Karpas-422 (cell line): ENCODE data around the gene DDX10. TPM values are rescaled to one million over a fixed set of nuclear protein-coding genes. Genes with fewer than 3 reads are reported as not detected.

ENCODE experiments used
- DNase-seq: peaks from one replicate; pipeline ENCODE4 v3.0.0-alpha.2; 2015
- H2AFZ ChIP-seq: fragments of 200-600 bp; sonication (generic); 2 replicates; pipeline ENCODE4 v1.6.1; 2014; ENCODE audit warnings: antibody characterized with exemption, low read length, mixed read lengths
- H3K27ac ChIP-seq: fragments of 200-600 bp; sonication (generic); 2 replicates; pipeline ENCODE4 v1.5.1; 2014; ENCODE audit warnings: mild to moderate bottlenecking, low read length, moderate library complexity
- H3K27me3 ChIP-seq: fragments of 200-600 bp; sonication (generic); 2 replicates; pipeline ENCODE4 v1.6.1; 2014; ENCODE audit warnings: low read length, mixed read lengths
- H3K36me3 ChIP-seq: fragments of 200-600 bp; sonication (generic); 2 replicates; pipeline ENCODE4 v1.6.1; 2014; ENCODE audit warnings: low read length, mixed read lengths; ENCODE audit not compliant: insufficient read depth
- H3K4me1 ChIP-seq: fragments of 200-600 bp; sonication (generic); 2 replicates; pipeline ENCODE4 v1.6.1; 2014; ENCODE audit warnings: mild to moderate bottlenecking, low read length, mixed read lengths
- H3K4me2 ChIP-seq: fragments of 200-600 bp; sonication (generic); 2 replicates; pipeline ENCODE4 v1.6.1; 2014; ENCODE audit warnings: low read length, low read depth, mild to moderate bottlenecking; ENCODE audit not compliant: poor library complexity, severe bottlenecking
- H3K4me3 ChIP-seq: fragments of 200-600 bp; sonication (generic); 2 replicates; pipeline ENCODE4 v1.5.1; 2014; ENCODE audit warnings: mild to moderate bottlenecking, antibody characterized with exemption, low read length, mixed read lengths
- H3K79me2 ChIP-seq: fragments of 200-600 bp; sonication (generic); 2 replicates; pipeline ENCODE4 v1.6.1; 2014; ENCODE audit warnings: mild to moderate bottlenecking, low read length, mixed read lengths
- H3K9ac ChIP-seq: fragments of 200-600 bp; sonication (generic); 2 replicates; pipeline ENCODE4 v1.6.0; 2014; ENCODE audit warnings: low read length
- H3K9me2 ChIP-seq: fragments of 200-600 bp; sonication (generic), shearing (Covaris generic); replicated peaks from 2 replicates; pipeline ENCODE4 v1.6.0; 2014; ENCODE audit warnings: mild to moderate bottlenecking, low read length, moderate library complexity; ENCODE audit not compliant: insufficient read depth
- H3K9me3 ChIP-seq: fragments of 300-700, 200-600 bp; sonication (generic); 2 replicates; pipeline ENCODE4 v1.6.1; 2014; ENCODE audit warnings: low read length, mixed read lengths
- H4K20me1 ChIP-seq: fragments of 200-600 bp; sonication (generic); 2 replicates; pipeline ENCODE4 v1.6.1; 2014; ENCODE audit warnings: mild to moderate bottlenecking, antibody characterized with exemption, low read length, low read depth; ENCODE audit not compliant: insufficient read depth
- total RNA-seq: library from RNA; depleted of rRNA; stranded (reverse); fragments of >200 nt; shearing (Covaris generic); gene quantifications from 2 replicates; pipeline ENCODE4 v1.2.3, GENCODE V29; 2014; ENCODE audit warnings: low replicate concordance; rRNA removed

Gene DDX10
- total RNA-seq, 1 experiment from 2014 or later = 103 TPM

- Histone ChIP-seq H3K36me3 (no peaks in the 10 kb centered on the region), H3K79me2 (no peaks in the 10 kb centered on the region), H3K9me3 (no peaks in the 10 kb centered on the region), H3K27me3 (no peaks in the 10 kb centered on the region; the same call in 1 of the 2 replicates), H3K4me2 (no peak overlapping the region), H3K4me1 (peaks cover 12% of the 10 kb centered on the region), H3K4me3 (no peak overlapping the region), H3K9ac (no peak overlapping the region), H3K9me2 (no peaks in the 10 kb centered on the region), H2AFZ (no peak overlapping the region), H3K27ac (no peak overlapping the region), H4K20me1 (no peaks in the 10 kb centered on the region)
- no peak for DNase-seq
Observed at GRCh38 chr11:108975026-108975425, 310.2 kb downstream of the DDX10 start.

- no peaks in the 10 kb centered on the region for H3K79me2 ChIP-seq
- H3K27me3 ChIP-seq = no peaks in the 10 kb centered on the region; the same call in 1 of the 2 replicates
- peaks cover 12% of the 10 kb centered on the region for H3K4me1 ChIP-seq
- no peaks in the 10 kb centered on the region for H3K9me3 ChIP-seq
- H3K9ac ChIP-seq = no peak overlapping the region
- no peak for DNase-seq
- no peak overlapping the region for H3K4me3 ChIP-seq
- H3K36me3 ChIP-seq = no peaks in the 10 kb centered on the region
- H3K9me2 ChIP-seq = no peaks in the 10 kb centered on the region
- H2AFZ ChIP-seq = no peak overlapping the region
- no peak overlapping the region for H3K4me2 ChIP-seq
- H4K20me1 ChIP-seq = no peaks in the 10 kb centered on the region
- no peak overlapping the region for H3K27ac ChIP-seq
Observed at GRCh38 chr11:108975641-108976071, 310.8 kb downstream of the DDX10 start.

GRCh38 chr11:108983636-108984420 is 319.0 kb downstream of the DDX10 start:
- no peaks in the 10 kb centered on the region for H3K79me2 ChIP-seq
- DNase-seq = no peak
- peaks cover 9% of the 10 kb centered on the region for H3K4me1 ChIP-seq
- no peak overlapping the region for H3K4me3 ChIP-seq
- no peak overlapping the region for H3K9ac ChIP-seq
- H3K36me3 ChIP-seq = no peaks in the 10 kb centered on the region
- H2AFZ ChIP-seq = no peak overlapping the region
- H4K20me1 ChIP-seq = no peaks in the 10 kb centered on the region
- H3K27ac ChIP-seq = no peak overlapping the region
- no peaks in the 10 kb centered on the region for H3K9me3 ChIP-seq
- H3K9me2 ChIP-seq = no peaks in the 10 kb centered on the region
- no peak overlapping the region for H3K4me2 ChIP-seq
- no peaks in the 10 kb centered on the region for H3K27me3 ChIP-seq

GRCh38 chr11:108984523-108984922 is 319.7 kb downstream of the DDX10 start:
- Histone ChIP-seq H2AFZ (no peak overlapping the region), H3K9me2 (no peaks in the 10 kb centered on the region), H3K4me3 (no peak overlapping the region), H3K4me1 (0 out of 2 replicates have a peak, but pooled peaks cover 3% of the 10 kb centered on the region), H3K9ac (no peak overlapping the region), H3K27me3 (no peaks in the 10 kb centered on the region), H3K36me3 (no peaks in the 10 kb centered on the region), H3K79me2 (no peaks in the 10 kb centered on the region), H3K27ac (no peak overlapping the region), H3K4me2 (no peak overlapping the region), H4K20me1 (no peaks in the 10 kb centered on the region), H3K9me3 (no peaks in the 10 kb centered on the region)
- no peak for DNase-seq

GRCh38 chr11:108985236-108985944 is 320.5 kb downstream of the DDX10 start:
- H3K9me3 ChIP-seq = no peaks in the 10 kb centered on the region
- H3K9me2 ChIP-seq = no peaks in the 10 kb centered on the region
- H3K9ac ChIP-seq = no peak overlapping the region
- H3K27ac ChIP-seq = no peak overlapping the region
- DNase-seq = no peak
- no peak overlapping the region for H2AFZ ChIP-seq
- 0 out of 2 replicates have a peak, but pooled peaks cover 3% of the 10 kb centered on the region for H3K4me1 ChIP-seq
- H3K27me3 ChIP-seq = no peaks in the 10 kb centered on the region
- H3K79me2 ChIP-seq = no peaks in the 10 kb centered on the region
- no peaks in the 10 kb centered on the region for H4K20me1 ChIP-seq
- H3K4me2 ChIP-seq = no peak overlapping the region
- no peak overlapping the region for H3K4me3 ChIP-seq
- no peaks in the 10 kb centered on the region for H3K36me3 ChIP-seq

GRCh38 chr11:108985945-108986279 is 321.0 kb downstream of the DDX10 start:
- DNase-seq = no peak
- Histone ChIP-seq H3K4me3 (no peak overlapping the region), H3K4me1 (0 out of 2 replicates have a peak, but pooled peaks cover 3% of the 10 kb centered on the region), H3K79me2 (no peaks in the 10 kb centered on the region), H3K27ac (no peak overlapping the region), H3K36me3 (no peaks in the 10 kb centered on the region), H3K9me3 (no peaks in the 10 kb centered on the region), H3K9ac (no peak overlapping the region), H3K9me2 (no peaks in the 10 kb centered on the region), H4K20me1 (no peaks in the 10 kb centered on the region), H3K27me3 (no peaks in the 10 kb centered on the region), H3K4me2 (no peak overlapping the region), H2AFZ (no peak overlapping the region)

Other genes starting within 250 kb of the DDX10 start
- 2.3 and 7.2 TPM in 2 replicates for gene C11orf65, start 197.5 kb upstream of the DDX10 start, total RNA-seq
- gene POGLUT3, start 166.7 kb upstream of the DDX10 start, total RNA-seq = 17.2 and 33.4 TPM in 2 replicates
- 0.07 TPM in 1 of 2 replicates, not detected in the other for gene EXPH5, start 71.3 kb upstream of the DDX10 start, total RNA-seq